Myocyte (in vitro differentiated cells): ENCODE data around the gene MATCAP1. TPM values are rescaled to one million over a fixed set of nuclear protein-coding genes. Genes with fewer than 3 reads are reported as not detected.

Experiments used
- DNase-seq: peaks from one replicate; pipeline ENCODE4 v3.0.0-alpha.2; 2012; ENCODE audit warnings: low read depth
- total RNA-seq: library from RNA; depleted of rRNA; stranded (reverse); fragments of >200 nt; gene quantifications from 2 replicates; pipeline ENCODE4 v1.2.3, GENCODE V29; 2014

MATCAP1 gene
- total RNA-seq, 1 donor from 2014 or later, result 27.2 TPM

DNA sequence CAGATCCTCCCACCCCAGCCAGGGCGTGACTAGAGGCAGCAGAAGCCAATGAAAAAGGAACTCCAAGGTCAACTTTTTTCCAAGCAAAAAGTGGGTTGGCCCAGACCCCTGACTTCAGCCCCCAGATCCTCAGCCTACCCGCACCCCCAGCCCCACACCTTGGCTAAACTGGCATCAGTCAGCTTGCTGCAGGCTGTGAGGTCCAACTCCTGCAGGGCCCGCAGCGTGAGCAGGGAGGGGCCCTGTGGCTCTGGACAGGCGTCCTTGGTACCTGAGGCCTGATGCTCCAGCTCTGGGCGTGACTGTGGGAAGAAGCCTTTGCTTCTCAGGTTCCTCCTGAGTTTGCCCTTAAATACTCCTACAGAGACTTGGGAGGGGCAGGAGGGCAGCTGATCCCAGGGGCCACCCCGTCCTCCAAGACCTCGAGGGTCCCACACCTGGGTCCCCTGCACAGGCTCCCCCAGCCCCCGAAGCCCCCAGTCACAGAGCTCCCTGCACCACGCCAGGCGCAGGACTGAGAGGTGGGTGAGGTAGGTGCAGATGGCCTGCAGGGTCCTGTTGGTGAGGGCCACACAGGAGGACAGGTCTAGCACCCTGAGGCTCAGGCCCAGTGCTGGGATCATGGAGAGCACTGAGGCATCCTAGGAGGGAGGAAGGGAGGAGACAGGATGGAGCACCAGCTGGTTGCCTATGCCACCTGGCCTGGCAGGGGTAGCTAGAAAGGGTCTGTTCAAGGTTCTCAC lies 24.6 kb upstream of the MATCAP1 start:
- no peak for DNase-seq

DNA sequence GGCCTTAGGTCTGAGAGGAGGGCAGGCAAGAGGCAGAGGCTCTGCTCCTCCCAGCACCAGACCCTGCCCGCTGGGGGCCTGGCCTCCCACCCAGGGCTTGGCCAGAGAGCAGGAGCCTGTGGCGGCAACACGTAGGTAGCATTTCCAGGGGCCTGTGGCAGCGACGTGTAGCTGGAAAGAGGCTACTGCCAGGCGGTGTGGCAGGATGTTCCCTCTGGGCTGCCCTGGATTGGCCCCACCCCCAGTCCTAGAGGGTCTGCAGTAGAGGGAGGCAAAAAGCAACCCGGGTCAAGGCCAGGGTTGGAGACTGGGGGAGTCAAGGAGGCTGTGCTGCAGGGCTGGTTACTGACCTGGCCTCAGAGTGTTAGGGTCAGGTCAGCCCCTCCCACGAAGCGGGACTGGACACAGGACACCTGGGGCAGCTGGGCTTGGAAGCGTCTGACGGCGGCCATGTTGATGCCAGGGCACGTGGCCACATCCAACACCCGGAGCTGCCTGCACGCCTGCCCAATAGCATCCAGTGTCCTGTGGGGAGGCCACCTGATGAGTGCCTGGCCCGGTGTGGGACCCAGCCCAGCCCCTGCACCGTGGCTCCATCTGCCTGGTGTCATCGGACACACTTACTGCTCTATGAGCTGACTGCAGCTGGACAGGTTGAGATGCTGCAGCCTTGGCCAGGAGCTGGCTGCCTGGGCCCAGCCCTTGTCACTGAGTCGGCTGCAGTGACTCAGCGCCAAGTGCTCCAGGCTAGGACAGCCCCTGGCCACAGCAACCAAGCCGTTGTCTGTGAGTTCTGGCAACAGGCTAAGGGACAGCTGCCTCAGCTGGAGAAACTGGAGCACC lies 23.7 kb upstream of the MATCAP1 start:
- DNase-seq, result peak; percentile 87

DNA sequence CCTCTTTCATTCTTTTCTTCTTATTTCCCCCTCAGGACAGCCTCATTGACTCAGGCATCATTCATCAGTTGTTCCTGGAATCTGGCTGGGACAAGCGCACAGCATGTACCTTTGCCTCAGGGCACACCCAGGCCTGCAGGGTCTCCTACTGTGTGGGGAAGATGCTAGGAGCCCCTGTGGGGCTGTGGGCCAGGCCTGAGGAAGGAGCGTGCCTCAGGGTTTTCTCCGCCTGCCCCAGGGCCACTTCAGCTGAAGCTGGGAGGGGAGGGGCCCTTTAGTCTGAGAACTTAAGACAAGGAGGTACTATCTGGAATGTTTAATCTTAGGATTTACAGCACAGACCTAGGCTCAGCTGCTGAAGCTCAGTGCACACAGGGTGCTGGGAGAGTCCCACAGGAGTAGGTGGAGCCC lies 23.1 kb upstream of the MATCAP1 start:
- DNase-seq, result no peak

DNA sequence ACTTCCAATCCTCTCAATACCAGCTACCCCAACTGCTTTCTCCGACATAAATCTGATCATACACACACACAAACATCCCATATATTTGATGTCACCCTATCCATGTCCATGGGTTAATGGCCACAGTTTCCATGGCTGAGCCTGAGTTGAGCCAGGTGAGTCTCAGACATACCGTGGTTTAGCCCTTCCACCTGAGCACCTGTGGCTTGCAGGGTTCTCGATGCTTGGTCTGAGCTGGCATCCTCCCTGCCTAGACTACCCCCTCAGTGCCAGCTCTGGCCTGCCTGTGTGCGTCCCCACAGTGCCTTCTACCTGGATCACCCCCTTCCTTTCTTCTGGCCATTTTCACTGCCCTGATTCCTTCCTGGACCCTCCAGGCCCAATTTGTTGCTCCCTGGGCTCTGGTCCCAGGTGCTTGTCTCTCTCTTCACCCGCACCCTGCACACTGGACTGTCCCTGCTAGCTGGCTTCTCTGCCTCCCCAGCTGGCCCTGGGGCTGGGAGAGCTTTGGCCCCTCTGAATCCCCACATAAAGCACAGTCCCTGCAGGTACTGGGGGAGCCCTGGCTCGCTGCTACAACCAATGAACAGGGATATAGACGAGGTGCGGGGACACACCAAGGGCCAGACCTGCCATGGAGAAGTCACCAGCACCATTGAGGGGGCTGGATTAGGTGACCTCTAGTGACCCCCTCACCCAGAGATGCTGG lies 22.5 kb upstream of the MATCAP1 start:
- DNase-seq, result no peak

DNA sequence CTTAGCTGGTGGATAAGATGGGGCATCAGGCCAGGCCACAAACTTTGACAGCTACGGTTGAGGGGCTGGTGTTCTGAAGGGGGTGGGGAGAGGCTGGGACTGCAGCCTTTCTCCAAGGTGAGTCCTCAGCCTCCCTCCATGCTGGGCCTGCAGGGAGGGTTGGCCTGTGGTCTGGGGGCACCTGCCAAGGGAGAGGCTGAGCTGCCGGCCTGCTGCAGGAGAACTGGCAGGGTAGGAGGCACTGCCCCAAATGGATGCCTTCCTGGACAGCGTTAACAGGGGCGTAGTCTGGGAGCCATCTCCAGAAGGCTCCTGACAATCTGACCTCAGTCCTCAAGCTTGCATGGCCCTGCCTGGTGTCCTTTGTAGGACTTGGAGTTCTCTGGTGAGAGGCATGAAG lies 20.3 kb upstream of the MATCAP1 start:
- no peak for DNase-seq

DNA sequence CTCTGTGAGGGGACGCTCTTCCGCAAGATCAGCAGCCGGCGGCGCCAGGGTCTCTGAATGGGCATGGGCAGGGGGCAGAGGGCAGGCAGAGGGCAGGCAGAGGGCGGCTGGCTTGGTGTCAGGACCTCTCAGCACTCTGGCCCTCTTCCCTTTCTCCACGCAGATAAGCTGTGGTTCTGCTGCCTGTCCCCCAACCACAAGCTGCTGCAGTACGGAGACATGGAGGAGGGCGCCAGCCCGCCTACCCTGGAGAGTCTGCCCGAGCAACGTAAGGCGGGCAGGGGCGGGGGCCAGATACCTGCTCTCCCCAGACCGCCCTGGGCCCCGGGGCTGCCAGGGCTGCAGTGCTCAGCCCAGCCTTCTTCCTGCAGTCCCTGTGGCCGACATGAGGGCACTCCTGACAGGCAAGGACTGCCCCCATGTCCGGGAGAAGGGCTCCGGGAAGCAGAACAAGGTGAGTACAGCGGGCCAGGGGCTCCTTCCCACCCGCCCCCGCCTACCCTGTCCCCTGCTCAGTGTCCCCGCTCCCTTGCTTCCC lies 19.3 kb upstream of the MATCAP1 start:
- no peak for DNase-seq

DNA sequence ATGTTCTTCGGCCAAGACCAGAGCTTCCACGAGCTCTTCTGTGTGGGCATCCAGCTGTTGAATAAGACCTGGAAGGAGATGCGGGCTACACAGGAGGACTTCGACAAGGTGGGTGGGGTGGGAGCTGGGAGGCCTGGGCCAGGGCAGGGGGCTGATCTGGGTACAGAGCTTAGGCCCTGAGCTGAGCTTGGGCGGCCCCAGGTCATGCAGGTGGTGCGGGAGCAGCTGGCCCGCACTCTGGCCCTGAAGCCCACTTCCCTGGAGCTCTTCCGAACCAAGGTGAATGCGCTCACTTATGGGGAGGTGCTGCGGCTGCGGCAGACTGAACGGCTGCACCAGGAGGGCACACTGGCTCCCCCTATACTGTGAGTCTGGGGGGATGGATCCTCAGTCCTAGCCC lies 18.7 kb upstream of the MATCAP1 start:
- DNase-seq, result no peak

DNA sequence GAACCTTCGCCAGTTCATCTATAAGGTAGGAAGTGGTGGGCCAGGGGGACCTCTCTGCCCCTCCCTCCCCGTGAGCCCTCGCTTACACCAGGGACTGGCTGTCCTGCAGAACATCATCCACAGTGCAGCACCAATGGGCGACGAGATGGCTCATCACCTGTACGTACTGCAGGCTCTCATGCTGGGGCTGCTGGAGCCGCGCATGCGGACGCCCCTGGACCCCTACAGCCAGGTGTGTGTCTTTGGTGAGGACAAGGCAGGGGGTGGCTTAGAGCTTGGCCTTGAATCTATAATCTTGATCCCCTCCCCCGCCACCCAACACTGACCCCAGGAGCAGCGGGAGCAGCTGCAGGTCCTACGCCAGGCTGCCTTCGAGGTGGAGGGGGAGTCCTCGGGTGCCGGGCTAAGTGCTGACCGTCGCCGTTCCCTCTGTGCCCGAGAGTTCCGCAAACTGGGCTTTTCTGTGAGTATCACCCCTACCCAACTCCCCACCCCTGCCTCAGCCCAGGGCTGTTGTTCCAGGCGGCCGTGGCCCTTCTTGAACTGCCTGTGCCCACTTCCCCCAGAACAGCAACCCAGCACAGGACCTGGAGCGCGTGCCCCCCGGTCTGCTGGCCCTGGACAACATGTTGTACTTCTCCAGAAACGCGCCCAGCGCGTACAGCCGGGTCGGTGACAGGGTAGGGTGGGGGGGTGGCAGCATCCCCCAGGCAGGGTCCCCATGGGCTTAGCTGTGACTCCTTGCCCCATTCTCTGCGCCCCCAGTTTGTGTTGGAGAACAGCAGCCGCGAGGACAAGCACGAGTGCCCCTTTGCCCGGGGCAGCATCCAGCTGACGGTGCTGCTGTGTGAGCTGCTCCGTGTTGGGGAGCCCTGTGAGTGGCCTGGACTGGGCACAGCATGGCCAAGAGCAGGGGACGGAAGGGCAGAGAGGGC lies 17.9 kb upstream of the MATCAP1 start:
- DNase-seq, result no peak

DNA sequence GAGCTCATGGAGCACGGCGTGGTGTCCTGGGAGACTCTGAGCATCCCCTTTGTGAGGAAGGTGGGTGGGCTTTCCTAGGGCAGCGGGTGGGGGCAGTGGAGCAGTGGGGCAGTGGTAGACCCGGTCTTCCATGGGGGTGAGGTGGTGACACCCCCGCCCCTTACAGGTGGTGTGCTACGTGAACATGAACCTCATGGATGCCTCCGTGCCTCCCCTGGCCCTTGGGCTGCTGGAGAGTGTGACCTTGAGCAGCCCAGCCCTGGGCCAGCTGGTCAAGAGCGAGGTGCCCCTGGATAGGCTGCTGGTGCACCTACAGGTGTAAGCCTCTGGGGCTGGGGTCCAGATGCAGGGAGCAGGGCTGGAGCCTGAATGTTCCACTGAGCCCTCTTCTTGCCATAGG lies 16.7 kb upstream of the MATCAP1 start:
- DNase-seq, result no peak

DNA sequence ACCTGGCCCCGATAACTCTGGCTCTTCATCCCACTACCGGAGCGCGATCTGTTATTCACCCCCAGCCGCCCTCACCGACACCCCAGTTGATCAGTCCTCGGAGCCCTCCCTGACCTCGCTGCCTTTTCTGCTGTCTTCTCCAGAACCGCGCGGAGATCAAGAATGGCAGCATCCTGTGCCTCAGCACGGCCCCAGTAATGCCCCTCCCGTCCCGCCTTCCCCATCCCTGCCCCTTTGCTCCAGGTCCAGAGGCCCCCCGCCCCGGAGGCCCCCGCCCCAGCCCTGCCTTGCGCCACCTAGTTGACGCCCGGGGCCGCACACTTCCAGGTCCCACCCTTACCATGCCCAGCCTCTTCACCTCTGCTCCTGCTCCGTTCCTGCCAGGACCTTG lies 16.0 kb upstream of the MATCAP1 start:
- no peak for DNase-seq

DNA sequence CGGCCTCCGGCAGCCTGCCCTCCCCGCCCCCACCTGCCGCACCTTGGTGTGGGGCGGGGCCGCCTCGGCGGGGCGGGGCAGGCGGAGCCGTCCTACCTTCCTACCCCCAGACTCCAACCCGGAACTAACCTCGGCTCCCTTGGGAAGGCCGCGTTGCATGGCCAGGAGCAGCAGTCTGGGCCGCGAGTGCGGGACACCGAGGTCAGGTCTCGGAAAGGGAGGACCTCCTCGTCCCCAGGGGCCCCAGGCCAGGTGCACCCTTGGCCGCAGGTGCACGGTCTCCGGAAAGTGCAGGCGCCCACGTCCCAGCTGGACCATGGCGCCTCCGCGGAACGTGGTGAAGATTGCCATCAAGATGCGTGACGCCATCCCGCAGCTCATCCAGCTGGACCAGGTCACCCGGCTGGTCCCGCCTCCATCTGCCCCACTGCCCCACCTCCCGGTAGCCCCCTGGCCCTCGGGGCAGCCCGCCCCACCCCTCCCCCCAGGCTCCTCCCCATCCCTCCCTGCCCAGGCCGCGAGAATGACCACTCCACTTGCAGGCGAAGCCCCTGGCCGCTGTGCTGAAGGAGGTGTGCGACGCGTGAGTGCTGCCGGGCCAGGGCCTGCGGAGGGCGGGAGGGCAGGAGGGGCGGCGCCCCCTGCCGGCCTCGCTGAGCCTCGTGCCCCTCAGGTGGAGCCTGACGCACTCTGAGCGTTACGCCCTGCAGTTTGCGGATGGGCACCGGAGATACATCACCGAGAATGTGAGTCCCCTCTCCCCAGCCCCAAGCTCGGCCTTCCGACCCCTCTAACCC lies 15.4 kb upstream of the MATCAP1 start, which contains the start of gene ELMO3:
ELMO3 (plus strand) TSS at position 121 of the 797 bp plus-strand sequence; CDS start at position 317, 196 bp downstream.
- no peak for DNase-seq

DNA sequence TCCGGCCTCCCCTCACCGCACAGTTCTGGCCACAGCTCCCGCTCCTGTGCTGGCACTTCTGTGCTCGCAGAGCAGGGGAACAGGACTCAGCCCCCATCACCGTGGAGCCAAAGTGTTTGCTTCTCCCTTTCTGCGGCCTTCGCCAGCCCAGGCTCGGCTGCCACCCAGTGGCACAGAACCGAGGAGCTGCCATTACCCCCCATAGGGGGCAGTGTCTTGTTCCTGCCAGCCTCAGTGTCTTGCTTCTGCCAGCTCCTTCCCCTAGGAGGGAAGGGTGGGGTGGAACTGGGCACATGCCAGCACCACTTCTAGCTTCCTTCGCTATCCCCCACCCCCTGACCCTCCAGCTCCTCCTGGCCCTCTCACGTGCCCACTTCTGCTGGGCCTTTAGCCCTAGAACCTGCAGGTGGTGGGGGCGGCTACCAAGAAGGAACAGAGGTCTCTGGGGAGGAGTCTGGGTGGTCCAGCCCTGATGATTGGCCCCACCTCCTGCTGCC lies 14.5 kb upstream of the MATCAP1 start:
- DNase-seq, result peak; percentile 41

DNA sequence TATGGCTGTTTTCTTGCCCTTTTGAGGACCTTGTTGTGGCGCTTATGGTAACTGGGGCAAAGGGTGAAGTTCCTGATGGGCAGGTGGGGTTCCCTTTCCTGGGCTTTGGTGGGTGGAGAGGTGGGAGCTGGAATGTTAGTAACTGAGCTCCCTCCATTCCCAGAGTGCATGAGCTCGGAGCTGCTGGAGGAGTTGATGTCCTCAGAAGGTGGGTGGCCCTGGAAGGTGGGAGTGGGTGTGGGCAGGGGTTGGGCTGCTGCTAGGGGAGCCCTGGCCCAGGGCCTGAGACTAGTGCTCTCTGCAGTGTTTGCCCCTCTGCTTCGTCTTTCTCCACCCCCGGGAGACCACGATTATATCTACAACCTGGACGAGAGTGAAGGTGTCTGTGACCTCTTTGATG lies 13.9 kb upstream of the MATCAP1 start:
- DNase-seq, result no peak

DNA sequence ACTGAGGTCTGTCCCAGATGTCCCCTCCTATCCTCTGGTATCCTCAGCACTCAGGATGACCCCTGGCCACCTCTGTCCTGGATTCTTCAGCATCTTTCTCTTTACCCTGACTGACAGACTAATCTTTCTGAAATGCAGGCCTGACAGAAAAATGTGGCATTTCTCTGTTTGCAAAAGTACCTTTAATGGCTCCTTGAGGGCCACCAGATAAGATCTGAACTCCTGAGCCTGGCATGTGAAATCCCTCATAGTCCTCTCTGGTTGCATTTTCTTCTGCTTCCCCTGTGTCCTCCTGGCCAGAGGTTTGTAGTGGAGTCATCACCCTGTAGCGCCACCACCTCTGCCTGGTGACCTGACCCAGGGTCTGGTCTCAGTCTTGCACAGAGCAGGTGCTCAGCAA lies 13.1 kb upstream of the MATCAP1 start:
- DNase-seq, result no peak

DNA sequence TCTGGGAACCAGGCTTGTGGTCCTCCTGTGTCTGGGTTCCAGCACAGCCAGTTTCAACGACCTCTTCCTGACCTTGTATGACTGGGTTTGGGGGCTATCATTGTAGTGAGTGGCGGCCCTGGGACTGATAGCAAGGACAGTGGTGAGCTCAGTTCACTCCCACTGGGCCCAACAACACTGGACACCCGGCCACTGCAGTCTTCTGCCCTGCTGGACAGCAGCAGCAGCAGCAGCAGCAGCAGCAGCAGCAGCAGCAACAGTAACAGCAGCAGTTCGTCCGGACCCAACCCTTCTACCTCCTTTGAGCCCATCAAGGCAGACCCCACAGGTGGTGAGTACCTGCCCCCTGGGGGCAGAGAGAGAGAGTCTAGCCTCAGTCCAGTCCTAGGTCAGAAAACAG lies 11.9 kb upstream of the MATCAP1 start:
- DNase-seq, result no peak

DNA sequence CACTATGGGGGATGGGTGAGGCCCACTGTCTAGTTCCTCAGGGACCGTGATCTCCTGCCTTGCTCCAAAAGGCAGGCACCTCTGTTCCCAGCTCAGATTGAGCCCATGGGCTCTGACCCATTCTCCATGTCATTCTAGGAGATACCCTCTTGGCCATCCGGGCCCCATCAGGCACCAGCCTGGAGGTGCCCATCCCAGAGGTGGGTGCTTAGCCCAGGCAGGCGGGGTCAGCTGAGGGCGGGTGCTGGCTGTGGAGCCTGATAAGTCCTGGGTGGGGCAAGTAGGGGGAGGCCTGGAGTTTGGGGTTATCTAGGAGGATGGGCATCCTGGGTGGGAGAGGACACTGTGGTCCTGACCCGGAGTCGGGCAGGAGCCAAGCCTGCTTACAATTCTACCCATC lies 10.5 kb upstream of the MATCAP1 start:
- no peak for DNase-seq

DNA sequence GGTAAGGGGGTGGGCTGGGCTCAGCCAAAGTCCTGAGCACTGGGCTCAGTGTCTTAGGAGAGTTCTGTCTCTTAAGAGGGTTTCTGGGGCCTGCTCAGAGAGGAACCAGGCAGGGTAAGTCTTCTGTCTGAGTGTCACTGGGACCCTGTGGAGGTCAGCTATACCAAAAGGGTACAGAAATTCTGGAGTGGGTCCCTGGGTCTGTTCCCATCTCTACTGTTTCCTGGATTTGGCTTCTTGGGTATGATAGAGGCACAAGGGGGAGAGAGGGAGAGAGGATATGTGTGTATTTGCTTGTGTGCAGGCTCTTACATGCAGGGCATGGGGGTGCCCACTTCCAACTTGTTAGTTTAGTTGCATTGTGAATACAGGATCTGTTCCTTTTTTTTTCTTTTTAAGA lies 9.8 kb upstream of the MATCAP1 start:
- DNase-seq, result no peak

DNA sequence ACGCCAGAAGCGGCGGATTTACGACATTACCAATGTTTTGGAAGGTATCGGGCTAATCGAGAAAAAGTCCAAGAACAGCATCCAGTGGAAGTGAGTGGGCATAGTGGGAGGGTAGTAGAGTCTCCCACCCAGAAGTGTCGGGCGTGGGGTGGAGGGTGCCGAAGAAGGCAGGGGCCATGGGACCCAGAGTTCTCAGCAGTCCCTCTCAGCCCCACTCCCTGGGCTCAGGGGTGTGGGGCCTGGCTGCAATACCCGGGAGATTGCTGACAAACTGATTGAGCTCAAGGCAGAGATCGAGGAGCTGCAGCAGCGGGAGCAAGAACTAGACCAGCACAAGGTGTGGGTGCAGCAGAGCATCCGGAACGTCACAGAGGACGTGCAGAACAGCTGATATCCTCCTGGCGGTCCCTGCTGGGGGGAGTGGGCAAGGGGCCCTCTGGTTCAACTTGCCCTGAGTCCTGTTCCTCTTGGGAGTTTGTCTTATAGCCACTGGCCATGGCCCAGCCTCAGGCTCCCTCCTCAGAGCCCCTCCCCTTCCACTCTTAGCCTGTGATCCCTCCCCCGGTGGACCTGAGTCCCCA lies 9.1 kb upstream of the MATCAP1 start:
- DNase-seq, result no peak

DNA sequence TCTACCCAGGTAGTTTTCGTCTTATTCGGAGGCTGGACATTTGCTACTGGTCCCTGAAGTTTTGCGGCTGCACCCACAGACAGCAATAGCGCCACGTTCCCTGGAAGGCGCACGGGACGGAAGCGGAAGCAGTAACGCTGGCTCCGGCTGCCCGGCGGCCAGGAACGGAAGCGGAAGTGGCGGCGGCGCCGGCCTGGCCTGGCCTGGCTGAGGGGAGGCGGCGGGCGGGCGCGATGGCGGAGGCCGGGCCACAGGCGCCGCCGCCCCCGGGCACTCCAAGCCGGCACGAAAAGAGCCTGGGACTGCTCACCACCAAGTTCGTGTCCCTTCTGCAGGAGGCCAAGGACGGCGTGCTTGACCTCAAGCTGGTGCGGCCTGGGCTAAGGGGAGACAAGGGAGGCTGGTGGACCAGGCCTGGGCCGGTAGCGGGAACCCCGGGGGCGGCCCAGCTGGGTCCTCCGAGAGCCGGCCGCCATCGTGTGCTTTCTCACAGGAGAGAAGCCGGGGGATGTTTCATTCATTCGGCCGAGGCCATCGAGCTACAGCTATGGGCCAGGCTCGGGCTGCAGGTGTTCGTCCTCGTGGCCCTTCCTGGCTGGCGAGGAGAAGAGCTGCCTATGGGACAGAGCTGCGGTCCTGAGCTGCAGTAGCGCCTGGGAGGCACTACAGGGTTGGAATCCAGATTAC lies 8.4 kb upstream of the MATCAP1 start, which contains the start of gene E2F4:
E2F4 (plus strand) TSS at position 161 of the 687 bp plus-strand sequence; CDS start at position 234, 73 bp downstream.
- DNase-seq, result peak; percentile 91
